ENCODE measurements around the gene GAN. TPM values are rescaled to one million over a fixed set of nuclear protein-coding genes. Genes with fewer than 3 reads are reported as not detected.

The GAN gene
- total RNA-seq, 1 donor from 2014 or later = 10.0 TPM

GRCh38 chr16:81350306-81350615, 35.5 kb downstream of the GAN start:
- no peak for DNase-seq (ENCODE audit: low spot score)

- DNase-seq (ENCODE audit: low spot score) = no peak
Observed at GRCh38 chr16:81353895-81354294, 39.1 kb downstream of the GAN start.

GRCh38 chr16:81357711-81358260, 43.0 kb downstream of the GAN start:
- DNase-seq (ENCODE audit: low spot score) = no peak

- no peak for DNase-seq (ENCODE audit: low spot score)
Observed at GRCh38 chr16:81358860-81359259, 44.1 kb downstream of the GAN start.

GRCh38 chr16:81360135-81360534, 45.4 kb downstream of the GAN start:
- no peak for DNase-seq (ENCODE audit: low spot score)

- no peak for DNase-seq (ENCODE audit: low spot score)
Observed at GRCh38 chr16:81365731-81366130, 51.0 kb downstream of the GAN start.

GRCh38 chr16:81366316-81366932, 51.7 kb downstream of the GAN start:
- no peak for DNase-seq (ENCODE audit: low spot score)

- no peak for DNase-seq (ENCODE audit: low spot score)
Observed at GRCh38 chr16:81367821-81368220, 53.1 kb downstream of the GAN start.

GRCh38 chr16:81369888-81370504, 55.2 kb downstream of the GAN start:
- DNase-seq (ENCODE audit: low spot score) = no peak

GRCh38 chr16:81371106-81371505, 56.3 kb downstream of the GAN start:
- DNase-seq (ENCODE audit: low spot score) = no peak

GRCh38 chr16:81374550-81374949, 59.8 kb downstream of the GAN start:
- no peak for DNase-seq (ENCODE audit: low spot score)

- DNase-seq (ENCODE audit: low spot score) = no peak
Observed at GRCh38 chr16:81376880-81377279, 62.1 kb downstream of the GAN start.

- no peak for DNase-seq (ENCODE audit: low spot score)
Observed at GRCh38 chr16:81378049-81378448, 63.3 kb downstream of the GAN start.

GRCh38 chr16:81380932-81381331, 66.2 kb downstream of the GAN start:
- DNase-seq (ENCODE audit: low spot score) = no peak

GRCh38 chr16:81384006-81384405, 69.2 kb downstream of the GAN start:
- DNase-seq (ENCODE audit: low spot score) = no peak

- DNase-seq (ENCODE audit: low spot score) = no peak
Observed at GRCh38 chr16:81385031-81385756, 70.4 kb downstream of the GAN start.

GRCh38 chr16:81388357-81388756, 73.6 kb downstream of the GAN start:
- peak; percentile 77 for DNase-seq (ENCODE audit: low spot score)

GRCh38 chr16:81390840-81391239, 76.1 kb downstream of the GAN start:
- DNase-seq (ENCODE audit: low spot score) = no peak

- DNase-seq (ENCODE audit: low spot score) = no peak
Observed at GRCh38 chr16:81392011-81392410, 77.2 kb downstream of the GAN start.

- no peak for DNase-seq (ENCODE audit: low spot score)
Observed at GRCh38 chr16:81394416-81394815, 79.7 kb downstream of the GAN start.

- no peak for DNase-seq (ENCODE audit: low spot score)
Observed at GRCh38 chr16:81394966-81395655, 80.3 kb downstream of the GAN start.
